Glomerular endothelial cell (primary cell): ENCODE measurements around the gene NCKAP5. TPM values are rescaled to one million over a fixed set of nuclear protein-coding genes. Genes with fewer than 3 reads are reported as not detected.

Source experiments
- DNase-seq: peaks from one replicate; pipeline ENCODE4 v3.0.0-alpha.2; 2011; ENCODE audit warnings: low read depth, low spot score; ENCODE audit errors: extremely low read depth
- total RNA-seq: library from RNA; depleted of rRNA; stranded (reverse); fragments of >200 nt; gene quantifications from 2 replicates; pipeline ENCODE4 v1.2.3, GENCODE V29; 2015

NCKAP5 gene
- total RNA-seq, 1 donor from 2014 or later: 6.8 TPM

GRCh38 chr2:132752421-132753206, 815.6 kb downstream of the NCKAP5 start:
- DNase-seq: no peak

- DNase-seq: no peak
These were observed 816.4 kb downstream of the NCKAP5 start for GRCh38 chr2:132751836-132752235.

- DNase-seq: no peak
These were observed 817.7 kb downstream of the NCKAP5 start for GRCh38 chr2:132750606-132751005.

- DNase-seq: no peak
These were observed 821.2 kb downstream of the NCKAP5 start for GRCh38 chr2:132747046-132747445.

GRCh38 chr2:132741754-132742153, 826.5 kb downstream of the NCKAP5 start:
- DNase-seq: no peak

GRCh38 chr2:132740081-132740720, 828.1 kb downstream of the NCKAP5 start:
- DNase-seq: no peak

GRCh38 chr2:132738223-132738622, 830.0 kb downstream of the NCKAP5 start:
- no peak for DNase-seq

GRCh38 chr2:132736059-132736458, 832.2 kb downstream of the NCKAP5 start:
- DNase-seq: no peak

GRCh38 chr2:132734961-132735360, 833.3 kb downstream of the NCKAP5 start:
- DNase-seq: no peak

GRCh38 chr2:132733094-132733493, 835.2 kb downstream of the NCKAP5 start:
- DNase-seq: no peak

- DNase-seq: no peak
These were observed 835.6 kb downstream of the NCKAP5 start for GRCh38 chr2:132732694-132733093.

GRCh38 chr2:132731441-132731840, 836.8 kb downstream of the NCKAP5 start:
- no peak for DNase-seq

GRCh38 chr2:132730611-132731010, 837.7 kb downstream of the NCKAP5 start:
- no peak for DNase-seq

GRCh38 chr2:132729522-132729921, 838.7 kb downstream of the NCKAP5 start:
- DNase-seq: no peak

GRCh38 chr2:132726155-132726554, 842.1 kb downstream of the NCKAP5 start:
- no peak for DNase-seq

GRCh38 chr2:132725748-132726147, 842.5 kb downstream of the NCKAP5 start:
- DNase-seq: no peak

- no peak for DNase-seq
These were observed 843.1 kb downstream of the NCKAP5 start for GRCh38 chr2:132725148-132725547.

- DNase-seq: no peak
These were observed 846.3 kb downstream of the NCKAP5 start for GRCh38 chr2:132721938-132722337.

GRCh38 chr2:132720393-132720792, 847.9 kb downstream of the NCKAP5 start:
- DNase-seq: no peak

GRCh38 chr2:132719480-132719879, 848.8 kb downstream of the NCKAP5 start:
- DNase-seq: no peak

- DNase-seq: no peak
These were observed 851.3 kb downstream of the NCKAP5 start for GRCh38 chr2:132716954-132717353.
